Pulmonary artery endothelial cell (primary cell): Measurements from ENCODE around the gene CDC14C. TPM values are rescaled to one million over a fixed set of nuclear protein-coding genes. Genes with fewer than 3 reads are reported as not detected.
"Not testable (repeated sequence)": the region's sequence is repeated elsewhere in the genome, so short reads cannot be mapped to it uniquely, and the experiment has no call there.

ENCODE experiments used
- DNase-seq: peaks from one replicate; pipeline ENCODE4 v3.0.0-alpha.2; 2011; ENCODE audit warnings: low read depth, low spot score
- total RNA-seq: library from RNA; depleted of rRNA; stranded (reverse); fragments of >200 nt; gene quantifications from 2 replicates; pipeline ENCODE4 v1.2.3, GENCODE V29; 2014

CDC14C gene
- total RNA-seq: not detected in 2 replicates

- DNase-seq: no peak
These were observed at the start of gene CDC14C for GRCh38 chr7:48924433-48924832. Gene CDC14C (plus strand): TSS chr7:48924547. CDS start chr7:48924673, 126 bp downstream.

- no peak for DNase-seq
These were observed 49.1 kb upstream of the CDC14C start for GRCh38 chr7:48875045-48875916.

DNA sequence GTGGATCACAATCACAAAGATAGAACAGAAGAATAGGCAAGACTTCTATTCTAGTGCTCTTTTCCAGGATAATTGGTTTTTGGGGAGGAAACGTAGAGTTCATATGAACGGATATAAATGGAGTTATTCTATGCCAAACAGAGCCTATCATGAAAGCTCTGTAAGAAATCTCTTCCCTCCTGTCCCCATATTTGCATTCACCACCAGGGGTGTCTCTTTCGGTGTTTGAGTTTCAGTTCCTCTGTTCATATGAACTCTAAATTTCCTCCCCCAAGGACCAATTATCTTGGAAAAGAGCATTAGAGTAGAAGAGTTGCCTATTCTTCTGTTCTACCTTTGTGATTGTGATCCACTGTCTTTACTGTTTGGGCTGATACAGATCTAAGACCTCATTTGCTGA is 48.3 kb upstream of the CDC14C start:
- no peak for DNase-seq

DNA sequence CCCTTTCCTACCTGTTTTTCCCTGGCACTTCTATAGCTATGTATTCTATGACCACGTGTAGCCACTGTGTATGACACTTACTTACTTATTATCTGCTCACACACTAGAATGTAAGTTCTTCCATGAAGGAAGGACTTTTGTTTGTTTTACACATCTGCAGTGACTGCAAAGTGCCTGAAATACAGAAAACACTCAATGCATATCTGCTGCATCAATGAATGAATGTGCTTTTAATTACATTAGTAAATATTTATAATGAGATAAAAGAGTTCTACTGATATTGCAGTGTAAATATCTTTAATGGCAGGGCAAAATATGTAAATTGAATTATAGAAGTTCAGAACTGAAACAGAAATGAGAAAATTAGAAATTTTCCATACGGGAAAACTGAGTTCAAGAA is 43.5 kb upstream of the CDC14C start:
- DNase-seq: no peak

GRCh38 chr7:48887500-48887899 is 36.8 kb upstream of the CDC14C start:
- DNase-seq: no peak

DNA sequence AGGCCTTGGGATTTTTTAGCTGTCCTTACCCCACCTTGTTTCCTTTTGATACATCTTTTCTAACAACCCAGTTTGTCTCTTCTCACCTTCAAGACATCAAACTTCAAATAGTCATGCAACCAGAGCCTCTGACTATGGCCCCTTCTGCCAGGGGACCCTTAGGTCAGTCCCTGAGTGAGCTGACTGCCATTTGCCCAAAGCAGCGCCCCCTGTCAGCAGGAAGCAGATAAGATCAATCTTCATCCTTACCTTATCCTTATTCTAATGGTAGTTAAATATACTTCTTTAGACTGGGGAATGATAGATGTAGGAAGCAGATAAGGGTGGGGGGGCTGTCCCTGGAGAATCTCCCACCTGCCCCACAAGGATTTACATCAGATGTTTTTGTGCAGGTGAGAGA is 29.8 kb upstream of the CDC14C start:
- no peak for DNase-seq

DNA sequence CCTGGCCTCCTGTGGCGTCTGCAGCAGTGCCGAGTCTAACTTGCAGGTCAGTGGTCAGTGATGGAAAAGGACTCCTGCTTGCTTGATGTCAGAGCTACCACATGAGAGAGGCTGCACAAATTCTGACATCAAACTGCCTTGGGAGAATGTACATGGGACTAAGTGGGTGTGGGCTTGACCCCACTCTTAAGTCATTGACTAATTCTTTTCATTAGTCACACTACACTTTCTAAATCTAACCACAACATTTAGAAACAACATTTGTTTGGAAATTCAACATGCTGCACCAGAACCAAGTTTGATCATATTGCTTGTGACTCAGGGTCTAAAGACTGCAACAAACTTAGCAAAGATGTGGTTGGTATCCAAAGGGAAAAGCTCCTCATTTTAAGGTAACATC is 24.4 kb upstream of the CDC14C start:
- no peak for DNase-seq

DNA sequence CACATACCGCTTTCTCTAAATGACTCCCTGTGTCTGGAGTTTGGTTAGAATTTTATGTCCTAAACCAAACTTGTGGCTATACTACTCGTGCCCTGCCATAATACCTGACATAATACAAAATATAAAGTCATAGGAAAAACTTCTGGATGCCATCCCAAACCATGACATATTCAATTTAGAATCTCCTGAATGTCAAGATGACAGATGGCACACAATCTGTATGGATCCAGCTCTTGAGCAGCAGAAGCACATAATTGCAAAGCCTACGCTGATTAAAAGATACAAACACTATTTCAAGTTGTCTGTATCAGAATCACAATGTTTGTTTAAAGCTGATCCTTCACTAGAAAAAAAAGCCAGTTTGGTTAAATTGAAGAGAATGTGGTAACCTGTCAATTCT is 22.4 kb upstream of the CDC14C start:
- DNase-seq: no peak

DNA sequence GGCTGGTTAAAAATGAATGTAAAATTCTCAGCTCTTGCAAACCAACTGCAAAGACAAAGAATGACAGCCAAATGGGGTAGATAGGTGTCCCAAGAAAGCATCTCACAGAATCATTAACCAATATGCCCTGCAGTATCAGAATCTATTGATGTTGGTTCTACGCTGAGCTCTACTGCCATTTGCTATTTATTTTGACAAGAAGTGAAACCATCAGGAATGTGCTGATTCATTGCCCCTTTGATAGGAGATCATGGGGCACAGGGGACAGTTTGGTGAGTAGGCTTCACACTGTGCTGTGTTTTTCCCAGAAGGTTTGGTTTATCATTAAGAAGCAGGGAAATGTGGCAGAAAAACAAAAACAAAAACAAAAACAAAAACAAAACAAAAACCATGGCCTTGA is 19.4 kb upstream of the CDC14C start:
- DNase-seq: no peak

- not testable (repeated sequence) for DNase-seq
These were observed 18.7 kb upstream of the CDC14C start for GRCh38 chr7:48905686-48906085.

- not testable (repeated sequence) for DNase-seq
These were observed 14.5 kb upstream of the CDC14C start for GRCh38 chr7:48909887-48910286.

DNA sequence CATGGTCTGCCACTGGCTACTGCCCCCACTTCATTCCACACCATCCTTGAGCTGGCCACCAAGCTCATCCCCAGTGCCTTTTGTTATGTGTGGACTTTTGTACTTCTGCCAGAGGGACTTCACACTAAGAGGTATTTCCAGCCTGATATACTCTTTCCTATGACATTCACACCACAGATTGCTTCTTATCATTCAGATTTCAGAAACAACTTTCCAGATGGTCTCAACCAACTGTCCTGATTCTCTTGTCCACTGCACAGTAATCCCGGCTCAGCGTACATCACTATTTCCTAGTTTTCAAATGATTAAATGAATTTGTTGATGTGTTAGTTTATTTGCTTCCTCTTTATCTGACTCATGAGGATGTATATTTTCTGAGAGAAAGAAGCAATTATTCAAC is 7.1 kb downstream of the CDC14C start:
- no peak for DNase-seq

- no peak for DNase-seq
These were observed 8.0 kb downstream of the CDC14C start for GRCh38 chr7:48932126-48932910.

DNA sequence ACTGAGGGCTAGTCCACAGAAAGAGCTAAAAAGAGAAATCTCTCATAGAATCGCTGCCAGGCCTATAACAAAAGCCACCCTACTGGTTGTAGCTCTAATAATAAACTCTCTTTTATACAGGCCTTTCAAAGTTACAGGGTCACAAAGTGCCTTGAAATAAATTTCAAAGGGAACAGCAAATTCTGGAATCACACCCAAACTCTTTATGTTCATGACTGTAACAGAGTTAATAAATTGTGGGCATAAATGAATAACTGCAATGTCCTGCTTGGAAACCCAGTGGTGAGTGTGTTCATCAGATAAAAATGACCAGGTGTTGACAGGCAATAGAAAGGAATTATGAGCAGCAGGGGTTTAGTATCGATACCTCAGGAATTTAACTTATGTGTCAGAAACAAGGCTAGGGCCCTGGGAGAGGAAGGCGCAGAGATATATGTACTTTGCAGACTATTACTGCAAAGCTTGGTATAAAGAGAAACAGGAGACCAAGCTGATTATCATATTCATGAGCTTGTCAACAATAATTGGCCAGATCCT is 9.3 kb downstream of the CDC14C start:
- DNase-seq: no peak

GRCh38 chr7:48938539-48939295 is 14.4 kb downstream of the CDC14C start:
- DNase-seq: no peak

- DNase-seq: no peak
These were observed 19.1 kb downstream of the CDC14C start for GRCh38 chr7:48943279-48943990.

DNA sequence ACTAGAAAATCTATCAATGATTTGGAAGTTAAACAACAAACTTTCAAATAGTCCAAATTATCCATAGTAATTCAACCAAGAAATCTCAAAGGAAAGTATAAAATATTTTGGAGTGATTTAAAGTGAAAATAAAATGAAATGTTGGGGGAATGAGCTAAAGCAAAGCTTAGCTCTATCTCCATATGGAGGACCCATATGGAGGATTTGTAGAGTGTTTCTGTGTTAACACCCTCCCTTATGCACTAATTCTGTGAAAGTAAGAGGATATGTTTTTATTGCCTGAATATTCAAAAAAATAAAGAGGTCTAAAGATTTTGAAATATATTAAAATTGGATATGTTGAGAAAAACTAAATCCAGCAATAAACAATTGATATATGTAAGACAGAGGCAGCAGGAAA is 31.6 kb downstream of the CDC14C start:
- DNase-seq: no peak

GRCh38 chr7:48959676-48960075 is 35.3 kb downstream of the CDC14C start:
- no peak for DNase-seq

GRCh38 chr7:48962821-48963505 is 38.6 kb downstream of the CDC14C start:
- no peak for DNase-seq

GRCh38 chr7:48964074-48964473 is 39.7 kb downstream of the CDC14C start:
- no peak for DNase-seq
